Common myeloid progenitor, CD34-positive (primary cell): ENCODE results near the gene ZFR2.
"Not testable (repeated sequence)": the region's sequence is repeated elsewhere in the genome, so short reads cannot be mapped to it uniquely, and the experiment has no call there.

ENCODE experiments used
- CTCF ChIA-PET: fragments of 350-600 bp; sonication (Branson Sonifier 250); formaldehyde crosslinking; loops from one replicate; lab custom pipeline; 2021; ENCODE audit warnings: antibody characterized with exemption; lab: Charles Lee
- POLR2A ChIA-PET: fragments of 350-600 bp; sonication (Branson Sonifier 250); formaldehyde crosslinking; loops from one replicate; lab custom pipeline; 2021; ENCODE audit warnings: antibody characterized with exemption; lab: Charles Lee
- DNase-seq, 3 donors: peaks; one replicate each; pipeline versions ENCODE4 v3.0.0 to v3.0.0-alpha.2; 2013
- H3K27ac ChIP-seq, 2 experiments: 1 replicate in 1 of 2; 2 replicates in 1 of 2; pipeline ENCODE4 v1.7.0; 2013; ENCODE audit warnings: inconsistent platforms in 2 of 2, low read length in 2 of 2, mild to moderate bottlenecking in 2 of 2, low read depth in 1 of 2, moderate library complexity in 1 of 2; ENCODE audit not compliant: severe bottlenecking in 2 of 2, insufficient read depth in 1 of 2, poor library complexity in 1 of 2
- H3K27me3 ChIP-seq, 5 experiments: replicated peaks in 2 of 5; 1 replicate in 3 of 5; 2 replicates in 2 of 5; pipeline versions ENCODE4 v1.6.1 to v1.7.0; 2013; ENCODE audit warnings: low read length in 4 of 5, mild to moderate bottlenecking in 2 of 5, moderate library complexity in 2 of 5, inconsistent platforms in 1 of 5; ENCODE audit not compliant: insufficient read depth in 5 of 5, control insufficient read depth in 4 of 5
- H3K36me3 ChIP-seq, 4 experiments: 1 replicate in 2 of 4; 2 replicates in 2 of 4; pipeline versions ENCODE4 v1.6.1 to v1.7.0; 2013; ENCODE audit warnings: low read length in 3 of 4, control low read depth in 1 of 4, mild to moderate bottlenecking in 1 of 4; ENCODE audit not compliant: control insufficient read depth in 4 of 4, insufficient read depth in 4 of 4
- H3K4me1 ChIP-seq, 4 experiments: 1 replicate in 3 of 4; 2 replicates in 1 of 4; pipeline versions ENCODE4 v1.6.1 to v1.7.1; 2013; ENCODE audit warnings: low read length in 3 of 4, mild to moderate bottlenecking in 3 of 4, control low read depth in 1 of 4, inconsistent platforms in 1 of 4, moderate library complexity in 1 of 4; ENCODE audit not compliant: control insufficient read depth in 4 of 4, insufficient read depth in 4 of 4; ENCODE audit errors: control extremely low read depth in 1 of 4
- H3K4me3 ChIP-seq, 7 experiments: 1 replicate in 4 of 7; 2 replicates in 3 of 7; pipeline versions ENCODE4 v1.5.1 to v1.7.0; 2013; ENCODE audit warnings: mild to moderate bottlenecking in 7 of 7, low read length in 6 of 7, moderate library complexity in 6 of 7, inconsistent platforms in 2 of 7, low read depth in 2 of 7, control low read depth in 1 of 7; ENCODE audit not compliant: insufficient read depth in 4 of 7, control insufficient read depth in 1 of 7; ENCODE audit errors: extremely low read depth in 1 of 7
- H3K9me3 ChIP-seq, 5 experiments: 1 replicate in 4 of 5; 2 replicates in 1 of 5; pipeline versions ENCODE4 v1.6.1 to v1.7.1; 2013; ENCODE audit warnings: low read length in 4 of 5, mild to moderate bottlenecking in 2 of 5, inconsistent platforms in 1 of 5, low read depth in 1 of 5, moderate library complexity in 1 of 5; ENCODE audit not compliant: control insufficient read depth in 4 of 5, insufficient read depth in 2 of 5; ENCODE audit errors: control extremely low read depth in 1 of 5
- WGBS: methylation state at CpG from one replicate; pipeline ENCODE4 v1.1.5; 2013; ENCODE audit not compliant: insufficient coverage; 5-methylcytosine and 5-hydroxymethylcytosine counted together

Gene ZFR2

DNA sequence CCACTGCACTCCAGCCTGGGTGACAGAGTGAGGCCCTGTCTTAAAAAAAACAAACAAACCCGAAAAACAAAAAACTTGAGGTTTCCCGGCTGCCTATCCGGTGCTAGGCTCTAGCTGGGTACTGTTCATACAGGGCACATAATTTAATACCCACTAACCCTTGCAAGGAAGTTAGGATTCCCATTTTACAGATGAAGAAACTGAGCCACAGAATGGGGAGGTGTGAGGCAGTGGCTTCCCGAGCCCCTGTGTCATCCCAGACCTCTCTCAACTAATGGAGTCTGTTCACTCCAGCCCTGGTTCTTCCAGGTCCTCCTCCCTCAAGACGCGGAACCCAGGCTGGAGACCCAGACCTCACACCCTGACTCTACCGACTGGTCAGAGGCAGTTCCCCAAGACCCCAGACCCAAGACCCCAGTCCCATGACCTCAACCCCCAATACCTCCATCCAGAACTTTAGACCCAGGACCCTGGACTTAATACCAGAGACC is 107.9 kb downstream of the ZFR2 start:
- 51% methylated on average over 6 of the region's 7 CpGs for WGBS
- Histone ChIP-seq H3K9me3 (no peaks in the 10 kb centered on the region), H3K36me3 (peaks cover 2 to 22% (median 13%) of the 10 kb centered on the region in 4 experiments), H3K4me3 (peak overlapping the region; percentile 80 to 97 (median 90)), H3K27me3 (no peaks in the 10 kb centered on the region), H3K27ac (peak overlapping the region; percentile 93 to 97), H3K4me1 (peaks cover 4 to 20% (median 15%) of the 10 kb centered on the region in 4 experiments)
- ChIA-PET CTCF (interaction anchor here (0.7 to 1.8 kb wide), 3 partner anchors 9 to 23 kb away, joined by 3 to 4 read pairs (median 3); no protein-coding TSS in a partner anchor), POLR2A (no interaction called here)
- DNase-seq = peak in 1 of 3 donors; percentile 27

DNA sequence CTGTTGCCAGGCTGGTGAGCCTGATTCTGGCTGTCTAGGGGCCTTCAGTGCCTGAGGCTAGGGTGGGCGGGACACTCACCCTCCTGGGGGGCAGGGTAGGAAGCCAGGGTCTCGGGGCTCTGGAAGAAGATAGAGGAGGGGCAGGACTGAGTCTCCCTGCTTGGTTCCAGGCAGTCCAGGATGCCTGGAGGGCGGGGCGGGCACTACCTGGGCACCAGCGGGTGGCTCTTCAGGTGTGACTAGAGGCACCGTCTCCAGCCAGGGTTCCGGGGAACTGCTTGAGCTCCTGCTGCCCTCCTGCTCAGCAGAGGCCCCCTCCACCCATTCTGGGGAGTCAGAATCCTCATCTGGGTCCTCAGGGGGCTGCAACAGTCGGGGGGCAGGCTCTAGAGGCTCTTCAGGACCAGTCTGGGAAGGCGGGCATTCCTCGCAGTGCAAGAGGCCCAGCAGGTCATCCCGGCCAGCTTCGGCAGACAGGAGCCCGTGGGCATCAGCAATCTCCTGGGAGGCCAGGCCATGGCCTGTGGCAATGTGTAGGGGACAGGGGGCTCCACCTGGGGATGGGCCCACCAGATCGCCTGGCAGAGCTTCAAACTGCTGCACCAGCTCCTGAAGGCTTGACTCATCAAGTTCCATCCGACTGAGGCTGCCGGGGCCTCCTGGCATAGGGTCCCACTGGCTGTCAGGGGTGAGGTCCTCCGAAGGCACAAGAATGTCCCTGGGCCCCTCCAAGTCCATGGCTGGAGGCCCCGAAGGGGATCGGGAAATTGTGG is 109.2 kb downstream of the ZFR2 start:
- ChIA-PET CTCF (interaction anchor here (0.7 to 2.1 kb wide), 4 partner anchors 8 to 62 kb away, joined by 3 to 6 read pairs (median 4); no protein-coding TSS in a partner anchor), POLR2A (no interaction called here)
- no peak for DNase-seq
- H3K36me3 ChIP-seq = peaks cover 2 to 16% (median 8%) of the 10 kb centered on the region in 4 experiments
- no peak overlapping the region for H3K4me3 ChIP-seq
- 98% methylated on average over 11 of the region's 19 CpGs for whole genome bisulfite sequencing
- peaks cover 4 to 20% (median 15%) of the 10 kb centered on the region in 4 experiments for H3K4me1 ChIP-seq
- peak overlapping the region in 1 of 2 experiments; percentile 19 for H3K27ac ChIP-seq
- no peaks in the 10 kb centered on the region for H3K9me3 ChIP-seq
- no peaks in the 10 kb centered on the region for H3K27me3 ChIP-seq

GRCh38 chr19:3758297-3758696 is 110.5 kb downstream of the ZFR2 start:
- not testable (repeated sequence) for H3K27me3 ChIP-seq, H3K4me3 ChIP-seq, H3K9me3 ChIP-seq, DNase-seq, H3K27ac ChIP-seq
- POLR2A ChIA-PET = interaction anchor here (0.6 kb wide), 1 partner anchor 68 kb away, joined by 3 read pairs; no protein-coding TSS in a partner anchor
- WGBS = 100% methylated on average over 10 of the region's 13 CpGs
- peaks cover 2 to 20% (median 8%) of the 10 kb centered on the region in 4 experiments for H3K36me3 ChIP-seq
- CTCF ChIA-PET = interaction anchor here (0.9 to 2.1 kb wide), 5 partner anchors 21 to 64 kb away, joined by 3 to 6 read pairs (median 4); no protein-coding TSS in a partner anchor
- H3K4me1 ChIP-seq = peaks cover 3 to 18% (median 14%) of the 10 kb centered on the region in 4 experiments

DNA sequence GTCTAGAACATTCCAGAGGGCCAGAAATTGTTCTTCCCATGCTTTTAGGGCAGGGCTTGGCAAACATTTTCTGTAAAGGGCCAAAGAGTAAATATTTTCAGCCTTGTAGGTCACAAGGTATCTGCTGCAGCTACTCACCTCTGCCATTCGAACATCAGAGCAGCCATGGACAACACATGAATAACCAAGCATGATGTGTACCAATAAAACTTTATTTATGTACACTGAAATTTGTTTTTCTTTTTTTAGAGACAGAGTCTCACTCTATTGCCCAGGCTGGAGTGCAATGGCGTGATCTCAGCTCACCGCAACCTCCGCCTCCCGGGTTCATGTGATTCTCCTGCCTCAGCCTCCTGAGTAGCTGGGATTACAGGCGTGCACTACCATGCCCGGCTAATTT is 111.1 kb downstream of the ZFR2 start:
- Histone ChIP-seq H3K4me1 (peaks cover 0 to 14% (median 12%) of the 10 kb centered on the region in 4 experiments), H3K36me3 (peaks cover 2 to 22% (median 8%) of the 10 kb centered on the region in 4 experiments)
- CTCF ChIA-PET = interaction anchor here (0.9 to 2.1 kb wide), 4 partner anchors 21 to 61 kb away, joined by 3 to 6 read pairs (median 5); no protein-coding TSS in a partner anchor
- POLR2A ChIA-PET, H3K27me3 ChIP-seq, H3K27ac ChIP-seq, DNase-seq, H3K4me3 ChIP-seq, H3K9me3 ChIP-seq: not testable (repeated sequence)
- 95% methylated on average over 7 of the region's 7 CpGs for WGBS
